PC-9 (cell line): ENCODE measurements around the gene PRKCA. TPM values are rescaled to one million over a fixed set of nuclear protein-coding genes. Genes with fewer than 3 reads are reported as not detected.
A peak's percentile ranks its signal among the peaks of the same experiment; 100 is the strongest.

Experiments used
- BruUV-seq: library from RNA; stranded (reverse); fragments of 400-500 nt; replicated peaks from 2 replicates; lab custom pipeline; 2021; lab: Mats Ljungman, UMichigan
- CTCF ChIA-PET: fragments of 300-600 bp; sonication (Branson Sonifier 250); formaldehyde crosslinking; loops from one replicate; lab custom pipeline; 2022; ENCODE audit warnings: antibody characterized with exemption; lab: Charles Lee
- POLR2A ChIA-PET: fragments of 300-600 bp; sonication (Branson Sonifier 250); formaldehyde crosslinking; loops from one replicate; lab custom pipeline; 2022; ENCODE audit warnings: antibody characterized with exemption; ENCODE audit not compliant: unreplicated experiment; lab: Charles Lee
- DNase-seq, 2 experiments: peaks; one replicate each; pipeline versions ENCODE4 v3.0.0 to v3.0.0-alpha.2; 2015 to 2022; ENCODE audit warnings: mixed read lengths in 1 of 2
- H2AFZ ChIP-seq: fragments of 200-600 bp; sonication (generic); 2 replicates; pipeline ENCODE4 v1.8.1; 2017; ENCODE audit warnings: antibody characterized with exemption
- H3F3A ChIP-seq: fragments of 200-600 bp; sonication (generic); 2 replicates; pipeline ENCODE4 v1.8.1; 2017; ENCODE audit warnings: antibody characterized with exemption, mild to moderate bottlenecking, low read depth; ENCODE audit not compliant: insufficient read depth
- H3K27ac ChIP-seq: fragments of 200-600 bp; sonication (generic); 2 replicates; pipeline ENCODE4 v1.6.1; 2016; ENCODE audit warnings: mixed run types
- H3K27me3 ChIP-seq: fragments of 200-600 bp; sonication (generic); 2 replicates; pipeline ENCODE4 v1.6.1; 2016; ENCODE audit warnings: low read depth, mixed run types; ENCODE audit not compliant: insufficient read depth
- H3K36me3 ChIP-seq: fragments of 200-600 bp; sonication (generic); 2 replicates; pipeline ENCODE4 v1.6.1; 2016; ENCODE audit warnings: low read depth, mixed run types
- H3K4me1 ChIP-seq: fragments of 200-600 bp; sonication (generic); replicated peaks from 2 replicates; pipeline ENCODE4 v1.6.1; 2016; ENCODE audit warnings: mixed run types; ENCODE audit not compliant: insufficient read depth
- H3K4me2 ChIP-seq: fragments of 200-600 bp; sonication (generic); 2 replicates; pipeline ENCODE4 v1.6.1; 2017; ENCODE audit warnings: mixed run types
- H3K4me3 ChIP-seq: fragments of 200-600 bp; sonication (generic); 2 replicates; pipeline ENCODE4 v1.6.1; 2016; ENCODE audit warnings: mixed run types
- H3K79me2 ChIP-seq: fragments of 200-600 bp; sonication (generic); 2 replicates; pipeline ENCODE4 v1.6.1; 2017; ENCODE audit warnings: low read depth, mixed run types
- H3K9me2 ChIP-seq: fragments of 200-600 bp; sonication (generic); 2 replicates; pipeline ENCODE4 v1.8.1; 2017; ENCODE audit warnings: mild to moderate bottlenecking; ENCODE audit not compliant: insufficient read depth
- H3K9me3 ChIP-seq: fragments of 200-600 bp; sonication (generic); 2 replicates; pipeline ENCODE4 v1.8.1; 2016; ENCODE audit warnings: low read depth; ENCODE audit not compliant: insufficient read depth
- H4K20me1 ChIP-seq: fragments of 200-600 bp; sonication (generic); 2 replicates; pipeline ENCODE4 v1.8.1; 2017; ENCODE audit not compliant: insufficient read depth
- EZH2 ChIP-seq: fragments of 200-600 bp; sonication (generic); IDR thresholded peaks from 2 replicates; pipeline ENCODE4 v1.8.0; 2017; ENCODE audit warnings: antibody characterized with exemption, low read depth
- intact Hi-C: fragments of 100-400 bp; cut with micrococcal nuclease; formaldehyde crosslinking; loops from one replicate; pipeline ENCODE4 v1.10.0; 2022; ENCODE audit not compliant: unreplicated experiment
- total RNA-seq: library from RNA; stranded (reverse); gene quantifications from 2 replicates; pipeline ENCODE4 v1.2.3, GENCODE V29; 2021
- TF ChIP-seq, protein P1 (sequence below): fragments of 200-600 bp; sonication (generic); conservative IDR thresholded peaks from 2 replicates; pipeline ENCODE4 v1.6.1; 2017; ENCODE audit warnings: mixed run types, antibody characterized with exemption, mild to moderate bottlenecking, moderate library complexity

The PRKCA gene
- total RNA-seq, 1 experiment from 2014 or later, result 23.1 TPM

DNA sequence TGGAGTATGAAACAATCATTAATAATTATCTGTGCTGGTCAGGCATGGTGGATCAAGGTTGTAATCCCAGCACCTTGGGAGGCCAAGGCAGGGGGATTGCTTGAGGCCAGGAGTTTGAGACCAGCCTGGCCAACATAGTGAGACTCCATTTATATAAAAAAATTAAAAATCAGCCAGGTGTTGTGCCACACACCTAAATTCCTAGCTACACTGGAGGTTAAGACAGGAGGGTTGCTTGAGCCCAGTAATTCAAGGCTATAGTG lies 28.9 kb upstream of the PRKCA start:
- no peak for TF ChIP-seq EZH2
- TF ChIP-seq, protein P1, sequence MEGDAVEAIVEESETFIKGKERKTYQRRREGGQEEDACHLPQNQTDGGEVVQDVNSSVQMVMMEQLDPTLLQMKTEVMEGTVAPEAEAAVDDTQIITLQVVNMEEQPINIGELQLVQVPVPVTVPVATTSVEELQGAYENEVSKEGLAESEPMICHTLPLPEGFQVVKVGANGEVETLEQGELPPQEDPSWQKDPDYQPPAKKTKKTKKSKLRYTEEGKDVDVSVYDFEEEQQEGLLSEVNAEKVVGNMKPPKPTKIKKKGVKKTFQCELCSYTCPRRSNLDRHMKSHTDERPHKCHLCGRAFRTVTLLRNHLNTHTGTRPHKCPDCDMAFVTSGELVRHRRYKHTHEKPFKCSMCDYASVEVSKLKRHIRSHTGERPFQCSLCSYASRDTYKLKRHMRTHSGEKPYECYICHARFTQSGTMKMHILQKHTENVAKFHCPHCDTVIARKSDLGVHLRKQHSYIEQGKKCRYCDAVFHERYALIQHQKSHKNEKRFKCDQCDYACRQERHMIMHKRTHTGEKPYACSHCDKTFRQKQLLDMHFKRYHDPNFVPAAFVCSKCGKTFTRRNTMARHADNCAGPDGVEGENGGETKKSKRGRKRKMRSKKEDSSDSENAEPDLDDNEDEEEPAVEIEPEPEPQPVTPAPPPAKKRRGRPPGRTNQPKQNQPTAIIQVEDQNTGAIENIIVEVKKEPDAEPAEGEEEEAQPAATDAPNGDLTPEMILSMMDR, result no peak
- H3K79me2 ChIP-seq, result no peaks in the 10 kb centered on the region
- BruUV-seq, result no TSS peak
- no peaks in the 10 kb centered on the region for H3K27me3 ChIP-seq
- no peaks in the 10 kb centered on the region for H3K9me2 ChIP-seq
- peak overlapping the region; percentile 71 for H3K27ac ChIP-seq
- H2AFZ ChIP-seq, result no peak overlapping the region
- peak overlapping the region; percentile 70 for H3K4me2 ChIP-seq
- H3K9me3 ChIP-seq, result no peaks in the 10 kb centered on the region
- peaks cover 62% of the 10 kb centered on the region for H3F3A ChIP-seq
- H4K20me1 ChIP-seq, result no peaks in the 10 kb centered on the region
- intact Hi-C loops, result no loop called here
- H3K4me3 ChIP-seq, result no peak overlapping the region
- peaks cover 69% of the 10 kb centered on the region for H3K4me1 ChIP-seq
- no peaks in the 10 kb centered on the region for H3K36me3 ChIP-seq
- ChIA-PET CTCF (interaction anchor here (0.6 kb wide), 1 partner anchor 31 kb away, joined by 7 read pairs; no protein-coding TSS in a partner anchor), POLR2A (no interaction called here)
- no peak for DNase-seq

DNA sequence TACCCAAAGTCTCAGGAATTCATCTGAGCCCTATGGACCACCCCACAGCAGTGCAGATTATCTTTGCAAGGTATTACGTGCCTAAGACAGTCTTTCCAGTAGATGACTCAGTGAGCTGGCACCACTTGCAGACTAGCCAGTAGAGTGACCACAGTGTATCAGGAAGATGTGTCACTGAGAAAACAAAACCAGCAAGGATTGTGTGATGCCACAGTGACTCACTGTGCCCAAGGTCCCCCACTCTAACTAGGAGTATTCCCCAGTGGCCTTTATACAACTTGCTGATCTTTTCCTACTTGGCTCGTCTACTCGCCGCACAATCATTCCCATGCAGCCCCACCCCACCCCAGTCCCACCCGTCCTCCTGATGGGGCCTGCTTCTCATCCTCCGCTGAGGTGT lies 26.8 kb upstream of the PRKCA start:
- Histone ChIP-seq H3K4me2 (peak overlapping the region; percentile 73), H3K9me2 (no peaks in the 10 kb centered on the region), H3K27me3 (no peaks in the 10 kb centered on the region), H3F3A (peaks cover 62% of the 10 kb centered on the region), H2AFZ (no peak overlapping the region), H3K79me2 (no peaks in the 10 kb centered on the region), H3K36me3 (no peaks in the 10 kb centered on the region), H4K20me1 (no peaks in the 10 kb centered on the region), H3K4me3 (peak overlapping the region; percentile 29; the same call in 1 of the 2 replicates), H3K4me1 (peaks cover 73% of the 10 kb centered on the region), H3K27ac (peak overlapping the region; percentile 82), H3K9me3 (no peaks in the 10 kb centered on the region)
- TF ChIP-seq EZH2, result no peak
- TF ChIP-seq, protein P1, result no peak
- CTCF ChIA-PET, result interaction anchor here (0.6 to 0.7 kb wide), 3 partner anchors 30 to 1169 kb away, joined by 3 to 8 read pairs (median 5); no protein-coding TSS in a partner anchor
- no TSS peak for BruUV-seq
- intact Hi-C loops, result loop anchor here (1.0 to 5.0 kb wide), 2 partner anchors 192 to 292 kb away; no protein-coding TSS in a partner anchor
- POLR2A ChIA-PET, result interaction anchor here (0.6 kb wide), 1 partner anchor 386 kb away, joined by 3 read pairs; no protein-coding TSS in a partner anchor
- peak; percentile 80 to 98 for DNase-seq

DNA sequence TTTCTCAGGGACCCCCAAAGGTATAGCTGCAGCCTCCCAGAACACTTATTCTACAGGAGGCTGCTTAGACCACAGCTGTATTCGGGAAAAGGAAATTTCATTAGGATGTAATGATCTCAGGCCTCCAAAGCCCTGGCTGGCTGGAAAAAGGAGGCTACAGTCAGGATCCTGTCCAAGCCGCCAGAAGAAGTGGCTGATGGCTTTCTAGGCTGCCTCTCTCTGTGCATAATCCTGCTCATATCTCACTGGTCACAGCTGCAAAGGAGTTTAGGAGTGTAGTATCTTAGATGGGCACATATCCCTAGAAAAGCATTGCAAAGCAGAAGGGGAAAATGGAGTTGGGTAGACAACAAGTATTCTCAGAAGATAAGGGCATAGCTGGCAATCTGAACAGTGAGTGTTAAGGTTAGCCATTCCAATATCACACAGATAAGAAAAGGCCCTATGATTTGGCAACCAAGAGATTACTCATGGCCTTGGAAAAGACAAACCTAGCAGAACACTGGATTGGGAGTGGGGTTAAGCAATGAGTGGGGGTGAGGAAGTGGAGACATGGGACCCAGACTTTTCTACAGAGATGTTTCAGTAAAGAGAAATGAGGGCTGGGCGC lies 26.0 kb upstream of the PRKCA start:
- BruUV-seq, result no TSS peak
- no peaks in the 10 kb centered on the region for H3K9me3 ChIP-seq
- peak overlapping the region; percentile 29; the same call in 1 of the 2 replicates for H3K4me3 ChIP-seq
- ChIA-PET POLR2A (interaction anchor here (0.6 to 0.7 kb wide), 2 partner anchors 385 to 1038 kb away, joined by 3 to 4 read pairs; no protein-coding TSS in a partner anchor), CTCF (interaction anchor here (0.5 to 0.7 kb wide), 2 partner anchors 22 to 31 kb away, joined by 3 to 5 read pairs; no protein-coding TSS in a partner anchor)
- H3K27me3 ChIP-seq, result no peaks in the 10 kb centered on the region
- peaks cover 73% of the 10 kb centered on the region for H3K4me1 ChIP-seq
- no peaks in the 10 kb centered on the region for H3K9me2 ChIP-seq
- intact Hi-C loops, result loop anchor here (5.0 kb wide), 1 partner anchor 291 kb away; no protein-coding TSS in a partner anchor
- no peak overlapping the region for H2AFZ ChIP-seq
- H3K27ac ChIP-seq, result peak overlapping the region; percentile 82
- peak in 1 of 2 experiments; percentile 72 for DNase-seq
- no peak for TF ChIP-seq EZH2
- TF ChIP-seq, protein P1, result no peak
- no peaks in the 10 kb centered on the region for H4K20me1 ChIP-seq
- H3K79me2 ChIP-seq, result no peaks in the 10 kb centered on the region
- H3F3A ChIP-seq, result peaks cover 59% of the 10 kb centered on the region
- no peaks in the 10 kb centered on the region for H3K36me3 ChIP-seq
- peak overlapping the region; percentile 73 for H3K4me2 ChIP-seq
